Activated T-helper 1 cell treated with anti-CD3 and anti-CD28 coated beads, Interleukin-12 subunit alpha, Interleukin-12 subunit beta, Interleukin-2, Interleukin-4 antibody, amounts not matched to agents 30 ng/mL and 10 ng/mL and 1 ng/mL, durations not matched to agents 14 hours and 24 hours and 36 hours (primary cell): Measurements from ENCODE around the gene PTPRC. TPM values are rescaled to one million over a fixed set of nuclear protein-coding genes. Genes with fewer than 3 reads are reported as not detected.
"Not testable (repeated sequence)": the region's sequence is repeated elsewhere in the genome, so short reads cannot be mapped to it uniquely, and the experiment has no call there.

Experiments
- DNase-seq: peaks from one replicate; pipeline ENCODE4 v3.0.0; 2021; ENCODE audit warnings: low spot score
- H3K27ac Mint-ChIP-seq: one replicate; pipeline ENCODE4 v1.8.0; 2021; ENCODE audit warnings: mild to moderate bottlenecking, mixed read lengths
- H3K27me3 Mint-ChIP-seq: one replicate; pipeline ENCODE4 v1.8.0; 2022; ENCODE audit warnings: mild to moderate bottlenecking, moderate library complexity, mixed read lengths; ENCODE audit not compliant: insufficient read depth
- H3K36me3 Mint-ChIP-seq: one replicate; pipeline ENCODE4 v1.8.0; 2021; ENCODE audit warnings: low read depth, mixed read lengths
- H3K4me1 Mint-ChIP-seq: one replicate; pipeline ENCODE4 v1.8.0; 2021; ENCODE audit warnings: low read depth, mixed read lengths
- H3K4me3 Mint-ChIP-seq: one replicate; pipeline ENCODE4 v1.8.0; 2021; ENCODE audit warnings: mild to moderate bottlenecking, moderate library complexity, mixed read lengths
- H3K9me3 Mint-ChIP-seq: one replicate; pipeline ENCODE4 v1.8.0; 2021; ENCODE audit warnings: mixed read lengths
- intact Hi-C: fragments of 100-400 bp; cut with micrococcal nuclease; formaldehyde crosslinking; loops from one replicate; pipeline ENCODE4 v1.15.1; 2024
- total RNA-seq: library from RNA; stranded (reverse); gene quantifications from 2 replicates; pipeline ENCODE4 v1.2.3, GENCODE V29; 2022

PTPRC gene, protein sequence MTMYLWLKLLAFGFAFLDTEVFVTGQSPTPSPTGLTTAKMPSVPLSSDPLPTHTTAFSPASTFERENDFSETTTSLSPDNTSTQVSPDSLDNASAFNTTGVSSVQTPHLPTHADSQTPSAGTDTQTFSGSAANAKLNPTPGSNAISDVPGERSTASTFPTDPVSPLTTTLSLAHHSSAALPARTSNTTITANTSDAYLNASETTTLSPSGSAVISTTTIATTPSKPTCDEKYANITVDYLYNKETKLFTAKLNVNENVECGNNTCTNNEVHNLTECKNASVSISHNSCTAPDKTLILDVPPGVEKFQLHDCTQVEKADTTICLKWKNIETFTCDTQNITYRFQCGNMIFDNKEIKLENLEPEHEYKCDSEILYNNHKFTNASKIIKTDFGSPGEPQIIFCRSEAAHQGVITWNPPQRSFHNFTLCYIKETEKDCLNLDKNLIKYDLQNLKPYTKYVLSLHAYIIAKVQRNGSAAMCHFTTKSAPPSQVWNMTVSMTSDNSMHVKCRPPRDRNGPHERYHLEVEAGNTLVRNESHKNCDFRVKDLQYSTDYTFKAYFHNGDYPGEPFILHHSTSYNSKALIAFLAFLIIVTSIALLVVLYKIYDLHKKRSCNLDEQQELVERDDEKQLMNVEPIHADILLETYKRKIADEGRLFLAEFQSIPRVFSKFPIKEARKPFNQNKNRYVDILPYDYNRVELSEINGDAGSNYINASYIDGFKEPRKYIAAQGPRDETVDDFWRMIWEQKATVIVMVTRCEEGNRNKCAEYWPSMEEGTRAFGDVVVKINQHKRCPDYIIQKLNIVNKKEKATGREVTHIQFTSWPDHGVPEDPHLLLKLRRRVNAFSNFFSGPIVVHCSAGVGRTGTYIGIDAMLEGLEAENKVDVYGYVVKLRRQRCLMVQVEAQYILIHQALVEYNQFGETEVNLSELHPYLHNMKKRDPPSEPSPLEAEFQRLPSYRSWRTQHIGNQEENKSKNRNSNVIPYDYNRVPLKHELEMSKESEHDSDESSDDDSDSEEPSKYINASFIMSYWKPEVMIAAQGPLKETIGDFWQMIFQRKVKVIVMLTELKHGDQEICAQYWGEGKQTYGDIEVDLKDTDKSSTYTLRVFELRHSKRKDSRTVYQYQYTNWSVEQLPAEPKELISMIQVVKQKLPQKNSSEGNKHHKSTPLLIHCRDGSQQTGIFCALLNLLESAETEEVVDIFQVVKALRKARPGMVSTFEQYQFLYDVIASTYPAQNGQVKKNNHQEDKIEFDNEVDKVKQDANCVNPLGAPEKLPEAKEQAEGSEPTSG (N-terminal part only)
- 512 and 516 TPM in 2 replicates for total RNA-seq

- intact Hi-C loops, result loop anchor here (1.0 to 5.0 kb wide), 6 partner anchors 18 to 482 kb away; partner anchors contain the start of gene NEK7
- H3K9me3 Mint-ChIP-seq, result peaks cover 2% of the 10 kb centered on the region
- peak within 1 kb of the TSS; percentile 92 for H3K4me3 Mint-ChIP-seq
- H3K4me1 Mint-ChIP-seq, result peaks cover 54% of the 10 kb centered on the region
- no peaks in the 10 kb centered on the region for H3K27me3 Mint-ChIP-seq
- no peak for DNase-seq
- peaks cover 35% of the 10 kb centered on the region for H3K36me3 Mint-ChIP-seq
- peak within 1 kb of the TSS; percentile 96 for H3K27ac Mint-ChIP-seq
Measured at GRCh38 chr1:198638894-198639635, at the start of gene PTPRC. PTPRC (plus strand) TSS chr1:198639040; CDS start chr1:198639269, 229 bp downstream.

- Mint-ChIP-seq H3K4me1 (peaks cover 10% of the 10 kb centered on the region), H3K9me3 (peaks cover 51% of the 10 kb centered on the region), H3K4me3 (no peak overlapping the region), H3K27me3 (peaks cover 1% of the 10 kb centered on the region), H3K27ac (no peak overlapping the region), H3K36me3 (peaks cover 12% of the 10 kb centered on the region)
- DNase-seq, result no peak
- intact Hi-C loops, result no loop called here
Measured at GRCh38 chr1:198590454-198590853, 48.4 kb upstream of the PTPRC start.

- Mint-ChIP-seq H3K4me1 (peaks cover 39% of the 10 kb centered on the region), H3K4me3 (no peak overlapping the region), H3K27ac (no peak overlapping the region), H3K36me3 (peaks cover 20% of the 10 kb centered on the region), H3K27me3 (peaks cover 1% of the 10 kb centered on the region), H3K9me3 (peaks cover 29% of the 10 kb centered on the region)
- intact Hi-C loops, result no loop called here
- DNase-seq, result no peak
Measured at GRCh38 chr1:198595765-198596164, 43.1 kb upstream of the PTPRC start.

GRCh38 chr1:198597690-198598430, 41.0 kb upstream of the PTPRC start:
- Mint-ChIP-seq H3K27ac (no peak overlapping the region), H3K9me3 (peaks cover 31% of the 10 kb centered on the region), H3K27me3 (peaks cover 1% of the 10 kb centered on the region), H3K4me1 (peaks cover 60% of the 10 kb centered on the region), H3K4me3 (no peak overlapping the region), H3K36me3 (peaks cover 24% of the 10 kb centered on the region)
- DNase-seq, result no peak
- intact Hi-C loops, result no loop called here

DNA sequence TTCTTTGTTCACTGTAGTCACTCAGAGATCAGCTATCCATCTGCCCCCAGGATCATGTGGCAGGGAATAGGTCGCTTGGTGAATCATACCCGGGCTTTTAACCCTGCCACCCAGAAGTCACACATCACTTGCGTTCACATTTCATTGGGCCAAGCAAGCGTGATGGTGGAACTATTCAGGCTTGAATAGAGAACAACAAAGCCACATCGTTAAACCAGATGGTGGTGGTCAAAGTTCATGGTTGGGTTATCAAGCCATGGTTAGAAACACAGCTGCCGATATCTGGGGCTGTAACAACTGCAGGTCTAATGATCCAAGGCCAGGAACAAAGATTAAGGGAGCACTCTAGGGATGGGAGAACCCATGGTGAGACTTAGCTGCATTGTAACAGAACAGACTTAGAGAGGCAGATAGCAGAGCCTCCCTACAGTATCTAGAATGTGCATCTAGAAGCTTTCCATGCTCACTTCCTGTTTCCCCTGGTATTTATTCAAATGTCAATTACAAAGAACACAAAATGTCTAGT, 40.0 kb upstream of the PTPRC start:
- intact Hi-C loops, result no loop called here
- Mint-ChIP-seq H3K27ac (peak overlapping the region; percentile 61), H3K9me3 (peaks cover 31% of the 10 kb centered on the region), H3K27me3 (no peaks in the 10 kb centered on the region), H3K4me1 (peaks cover 64% of the 10 kb centered on the region), H3K4me3 (no peak overlapping the region), H3K36me3 (peaks cover 25% of the 10 kb centered on the region)
- DNase-seq, result no peak

GRCh38 chr1:198599749-198600148, 39.1 kb upstream of the PTPRC start:
- Mint-ChIP-seq H3K36me3 (peaks cover 23% of the 10 kb centered on the region), H3K27ac (no peak overlapping the region), H3K27me3 (no peaks in the 10 kb centered on the region), H3K9me3 (peaks cover 25% of the 10 kb centered on the region), H3K4me3 (no peak overlapping the region), H3K4me1 (peaks cover 62% of the 10 kb centered on the region)
- no peak for DNase-seq
- intact Hi-C loops, result no loop called here

DNA sequence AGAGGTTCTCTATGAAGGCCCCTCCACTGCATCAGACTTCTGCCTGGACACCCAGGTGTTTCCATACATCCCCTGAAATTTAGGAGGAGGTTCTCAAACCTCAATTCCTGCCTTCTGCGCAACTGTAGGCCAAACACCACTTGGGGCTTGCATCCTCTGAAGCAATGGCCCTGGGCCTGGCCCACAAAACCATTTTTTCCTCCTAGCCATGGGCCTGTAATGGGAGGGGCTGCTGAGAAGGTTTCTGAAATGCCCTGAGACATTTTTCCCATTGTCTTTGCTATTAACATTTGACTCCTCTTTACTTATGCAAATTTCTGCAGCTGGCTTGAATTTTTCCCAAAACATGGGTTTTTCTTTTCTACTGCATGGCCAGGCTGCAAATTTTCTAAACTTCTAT, 37.9 kb upstream of the PTPRC start:
- Mint-ChIP-seq H3K4me3 (no peak overlapping the region), H3K27me3 (no peaks in the 10 kb centered on the region), H3K27ac (no peak overlapping the region), H3K9me3 (peaks cover 25% of the 10 kb centered on the region), H3K4me1 (peaks cover 51% of the 10 kb centered on the region), H3K36me3 (peaks cover 21% of the 10 kb centered on the region)
- intact Hi-C loops, result no loop called here
- no peak for DNase-seq

DNA sequence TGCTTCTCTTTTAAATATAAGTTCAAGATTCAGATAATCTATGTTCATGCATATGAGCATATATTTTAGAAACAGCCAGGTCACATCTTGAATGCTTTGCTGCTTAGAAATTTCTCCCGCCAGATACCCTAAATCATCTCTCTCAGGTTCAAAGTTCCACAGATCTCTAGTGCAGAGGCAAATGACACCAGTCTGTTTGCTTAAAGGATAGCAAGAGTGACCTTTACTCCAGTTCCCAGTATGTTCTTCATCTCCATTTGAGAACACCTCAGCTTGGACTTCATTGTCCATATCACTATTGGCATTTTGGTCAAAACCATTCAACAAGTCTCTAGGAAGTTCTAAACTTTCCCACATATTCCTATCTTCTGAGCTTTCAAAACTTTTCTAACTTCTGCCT, 37.5 kb upstream of the PTPRC start:
- H3K27me3 Mint-ChIP-seq, DNase-seq, H3K4me3 Mint-ChIP-seq, intact Hi-C loops: not testable (repeated sequence)
- Mint-ChIP-seq H3K4me1 (peaks cover 55% of the 10 kb centered on the region), H3K36me3 (peaks cover 21% of the 10 kb centered on the region), H3K27ac (peak overlapping the region; percentile 62), H3K9me3 (peaks cover 25% of the 10 kb centered on the region)

GRCh38 chr1:198601936-198602889, 36.6 kb upstream of the PTPRC start:
- H3K4me3 Mint-ChIP-seq, result no peak overlapping the region
- peak overlapping the region; percentile 62 for H3K27ac Mint-ChIP-seq
- peaks cover 61% of the 10 kb centered on the region for H3K4me1 Mint-ChIP-seq
- no peaks in the 10 kb centered on the region for H3K27me3 Mint-ChIP-seq
- no peak for DNase-seq
- peaks cover 21% of the 10 kb centered on the region for H3K36me3 Mint-ChIP-seq
- H3K9me3 Mint-ChIP-seq, result peaks cover 25% of the 10 kb centered on the region
- intact Hi-C loops, result loop anchor here (1.0 to 2.0 kb wide), 5 partner anchors 10 to 79 kb away; no protein-coding TSS in a partner anchor

GRCh38 chr1:198604975-198605374, 33.9 kb upstream of the PTPRC start:
- intact Hi-C loops, result no loop called here
- H3K9me3 Mint-ChIP-seq, result peaks cover 13% of the 10 kb centered on the region
- no peak overlapping the region for H3K27ac Mint-ChIP-seq
- H3K36me3 Mint-ChIP-seq, result peaks cover 17% of the 10 kb centered on the region
- DNase-seq, result no peak
- H3K4me3 Mint-ChIP-seq, result no peak overlapping the region
- peaks cover 51% of the 10 kb centered on the region for H3K4me1 Mint-ChIP-seq
- no peaks in the 10 kb centered on the region for H3K27me3 Mint-ChIP-seq
